Activated CD8-positive, alpha-beta memory T cell treated with anti-CD3 and anti-CD28 coated beads for 1 hour (primary cell): ENCODE measurements around the gene MOGAT3.

ENCODE experiments used
- DNase-seq, 2 donors: peaks; one replicate each; pipeline ENCODE4 v3.0.0-alpha.2; 2020; ENCODE audit warnings: low read depth in 1 of 2; ENCODE audit errors: extremely low read depth in 1 of 2

Gene MOGAT3

DNA sequence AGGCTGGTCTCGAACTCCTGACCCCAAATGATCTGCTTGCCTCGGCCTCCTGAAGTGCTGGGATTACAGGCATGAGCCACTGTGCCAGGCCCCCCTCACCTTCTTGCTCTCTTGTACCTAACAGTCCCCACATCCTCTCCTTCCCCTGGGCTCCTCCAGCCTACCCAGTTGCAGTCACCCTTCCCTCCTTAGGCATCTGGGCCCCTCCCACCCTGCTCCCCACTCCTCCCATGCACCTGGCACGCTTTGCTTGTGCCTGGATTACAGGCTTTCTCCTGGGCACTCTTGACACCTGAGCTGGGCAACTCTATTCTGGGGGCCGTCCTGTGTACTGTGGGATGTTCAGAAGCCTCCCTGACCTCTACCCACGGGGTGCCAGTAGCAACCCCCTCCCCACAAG is 33.8 kb upstream of the MOGAT3 start:
- no peak for DNase-seq

DNA sequence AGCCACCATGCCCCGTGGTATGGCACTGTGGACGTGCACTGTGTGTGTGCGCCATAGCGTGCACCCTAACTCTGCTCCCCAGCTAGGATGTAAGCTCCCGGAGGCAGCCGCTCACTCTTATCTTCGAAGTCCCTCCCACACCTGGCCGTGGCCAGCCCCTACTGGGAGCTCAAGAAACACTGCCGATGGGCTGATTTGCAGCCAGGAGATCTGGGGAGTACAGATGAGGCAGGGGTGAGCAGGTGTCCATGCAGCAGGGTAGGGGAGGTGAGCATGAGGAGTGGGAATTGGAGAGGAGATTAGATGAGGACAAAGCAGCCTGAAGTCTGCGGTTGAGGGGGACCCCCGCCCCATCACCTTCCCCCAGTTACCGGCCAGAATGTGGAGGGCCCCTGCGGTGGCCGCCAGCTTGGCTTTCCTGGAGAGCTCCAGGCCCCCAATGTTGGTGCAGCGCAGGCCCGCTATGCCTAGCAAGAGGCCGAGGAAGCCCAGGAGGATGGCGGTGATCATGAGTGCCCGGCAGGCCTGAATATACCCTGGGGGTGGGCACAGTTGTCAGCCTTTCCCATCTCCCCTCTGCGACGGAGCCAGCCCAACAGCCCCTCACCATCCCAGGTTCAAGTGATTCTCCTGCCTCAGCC is 33.2 kb upstream of the MOGAT3 start:
- DNase-seq, result no peak

DNA sequence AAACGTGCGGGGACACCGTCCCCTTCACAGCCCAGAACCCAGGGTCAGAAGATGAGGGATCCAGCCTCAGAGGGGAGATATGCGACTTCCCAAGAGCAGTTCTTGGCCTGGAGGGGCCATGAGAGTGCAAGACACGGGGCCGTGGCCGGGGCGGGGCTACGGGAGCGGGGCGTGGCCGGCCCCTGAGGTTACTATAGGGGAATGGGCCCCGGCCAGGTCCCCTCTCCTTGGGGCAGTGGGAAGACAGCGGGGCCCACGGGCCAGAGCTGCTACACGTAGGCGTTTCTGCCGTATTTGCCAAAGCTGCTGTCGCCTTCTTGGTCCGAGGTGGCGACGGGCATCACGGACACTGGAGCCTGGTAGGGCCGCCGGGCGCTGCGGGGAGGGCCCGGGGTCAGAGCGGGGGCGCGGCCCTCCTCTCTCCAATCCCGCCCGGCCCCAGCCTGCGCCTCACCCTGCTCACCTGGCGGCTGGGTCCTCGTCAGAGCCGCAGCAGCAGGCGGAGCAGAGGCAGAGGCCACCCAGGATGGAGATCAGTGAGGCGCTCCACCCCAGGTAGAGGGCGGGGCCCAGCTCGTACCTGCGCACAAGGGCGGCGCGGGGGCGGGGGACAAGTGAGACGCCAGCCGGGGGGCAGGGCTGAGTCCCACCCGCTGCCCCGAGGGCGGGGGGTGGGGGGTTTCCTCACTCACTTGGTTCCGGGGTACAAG is 31.5 kb upstream of the MOGAT3 start:
- no peak for DNase-seq

DNA sequence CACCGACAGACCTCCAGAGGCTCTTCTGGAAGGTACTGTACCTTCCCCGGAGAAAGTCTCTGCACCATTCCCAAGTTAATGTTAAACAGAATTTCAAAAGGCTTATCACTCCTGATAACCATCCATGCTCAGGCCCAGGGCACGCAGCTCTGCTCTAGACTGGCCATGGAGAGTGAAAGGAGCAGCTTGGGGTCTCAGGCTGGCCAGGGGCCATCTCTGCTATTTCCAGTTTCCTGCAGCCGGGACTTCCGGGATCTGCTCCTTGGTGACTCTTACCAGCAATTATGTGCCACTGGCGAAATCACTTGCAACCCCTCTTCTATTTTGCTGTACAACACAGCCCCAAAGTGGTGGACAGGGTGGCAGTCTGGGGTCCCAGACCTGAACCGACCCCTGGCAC is 30.8 kb upstream of the MOGAT3 start:
- DNase-seq, result no peak

DNA sequence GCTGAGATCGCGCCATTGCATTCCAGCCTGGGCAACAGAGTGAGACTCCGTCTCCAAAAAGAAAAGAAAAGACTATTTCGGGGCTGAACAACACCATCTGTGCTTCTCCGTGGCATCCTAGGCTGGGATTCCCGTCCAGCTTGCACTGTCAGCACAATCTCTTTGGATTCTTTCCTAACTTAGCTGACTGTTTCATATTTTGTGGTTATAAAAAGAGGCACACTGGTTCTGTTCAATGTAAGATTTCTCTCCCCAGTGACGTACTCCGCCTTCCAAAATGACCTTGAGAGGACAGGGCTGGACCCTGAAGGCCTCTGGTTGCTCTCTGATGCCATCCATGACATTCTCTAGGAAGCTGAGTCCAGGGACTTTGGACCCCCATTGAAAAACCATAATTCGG is 25.9 kb upstream of the MOGAT3 start:
- no peak for DNase-seq

DNA sequence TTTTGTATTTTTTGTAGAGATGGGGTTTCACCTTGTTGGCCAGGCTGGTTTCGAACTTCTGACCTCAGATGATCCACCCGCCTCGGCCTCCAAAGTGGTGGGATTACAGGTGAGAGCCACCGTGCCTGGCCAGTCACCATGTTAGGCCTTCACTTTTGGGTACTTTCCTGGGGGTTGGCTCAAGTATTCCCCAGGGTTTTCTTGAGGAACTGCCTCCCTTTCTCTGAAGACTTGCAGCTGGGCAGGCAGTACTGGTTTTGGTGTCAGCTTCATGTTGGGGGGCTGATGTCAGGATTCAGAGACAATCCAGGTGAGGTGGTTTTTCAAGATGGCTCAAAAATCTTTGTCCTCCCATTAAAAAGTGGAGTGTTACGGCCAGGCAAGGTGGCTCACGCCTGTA is 24.8 kb upstream of the MOGAT3 start:
- DNase-seq, result no peak

DNA sequence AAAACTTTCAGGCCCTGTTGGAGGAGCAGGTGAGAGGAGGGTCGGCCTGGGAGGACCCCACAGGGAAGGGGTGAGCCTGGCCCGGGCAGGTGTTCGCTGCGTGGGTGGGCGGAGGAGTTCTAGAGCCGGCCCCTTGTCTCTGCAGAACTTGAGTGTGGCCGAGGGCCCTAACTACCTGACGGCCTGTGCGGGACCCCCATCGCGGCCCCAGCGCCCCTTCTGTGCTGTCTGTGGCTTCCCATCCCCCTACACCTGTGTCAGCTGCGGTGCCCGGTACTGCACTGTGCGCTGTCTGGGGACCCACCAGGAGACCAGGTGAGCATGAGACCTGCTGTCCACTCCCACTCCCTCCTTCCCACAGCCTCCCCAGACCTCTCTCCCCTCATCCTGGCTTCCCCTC is 22.7 kb upstream of the MOGAT3 start:
- DNase-seq, result no peak

DNA sequence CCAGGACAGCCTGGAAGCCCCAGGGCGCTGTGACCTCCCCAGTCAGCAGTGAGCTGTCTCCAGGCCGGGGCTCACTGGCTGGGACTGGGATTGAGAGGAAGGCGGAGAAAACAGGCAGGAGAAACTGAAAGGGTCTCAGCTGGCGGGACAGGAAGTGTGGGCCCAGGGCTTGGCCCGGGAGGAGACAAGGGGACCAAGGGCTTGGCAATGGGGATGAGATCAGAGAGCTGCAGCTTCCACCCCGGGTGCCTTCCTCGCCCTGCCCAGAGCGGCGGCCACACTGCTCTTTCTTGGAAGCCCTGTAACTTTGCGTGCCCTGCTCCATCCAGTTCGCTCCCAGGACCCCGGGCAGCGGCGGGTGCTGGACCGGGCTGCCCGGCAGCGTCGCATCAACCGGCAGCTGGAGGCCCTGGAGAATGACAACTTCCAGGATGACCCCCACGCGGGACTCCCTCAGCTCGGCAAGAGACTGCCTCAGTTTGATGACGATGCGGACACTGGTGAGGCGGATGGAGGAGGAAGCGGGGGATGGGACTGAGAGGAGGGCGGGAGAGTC is 21.5 kb upstream of the MOGAT3 start:
- DNase-seq, result no peak

DNA sequence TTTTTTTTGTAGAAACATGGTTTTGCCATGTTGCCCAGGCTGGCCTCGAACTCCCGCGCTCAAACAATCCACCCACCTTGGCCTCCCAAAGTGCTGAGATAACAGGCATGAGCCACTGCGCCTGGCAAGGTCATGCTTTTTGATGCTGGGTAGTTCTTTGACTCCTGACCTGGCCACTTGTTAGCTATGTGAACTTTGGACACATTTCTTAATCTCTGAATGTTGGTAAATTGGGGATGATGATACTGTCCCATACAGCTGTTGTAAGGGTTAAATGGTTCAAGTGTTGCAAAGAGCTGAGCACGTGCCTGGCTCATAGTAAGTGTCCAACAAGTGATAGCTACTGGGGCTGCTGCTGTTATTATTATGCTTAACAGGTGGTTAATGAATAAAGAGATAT is 19.5 kb upstream of the MOGAT3 start:
- no peak for DNase-seq

DNA sequence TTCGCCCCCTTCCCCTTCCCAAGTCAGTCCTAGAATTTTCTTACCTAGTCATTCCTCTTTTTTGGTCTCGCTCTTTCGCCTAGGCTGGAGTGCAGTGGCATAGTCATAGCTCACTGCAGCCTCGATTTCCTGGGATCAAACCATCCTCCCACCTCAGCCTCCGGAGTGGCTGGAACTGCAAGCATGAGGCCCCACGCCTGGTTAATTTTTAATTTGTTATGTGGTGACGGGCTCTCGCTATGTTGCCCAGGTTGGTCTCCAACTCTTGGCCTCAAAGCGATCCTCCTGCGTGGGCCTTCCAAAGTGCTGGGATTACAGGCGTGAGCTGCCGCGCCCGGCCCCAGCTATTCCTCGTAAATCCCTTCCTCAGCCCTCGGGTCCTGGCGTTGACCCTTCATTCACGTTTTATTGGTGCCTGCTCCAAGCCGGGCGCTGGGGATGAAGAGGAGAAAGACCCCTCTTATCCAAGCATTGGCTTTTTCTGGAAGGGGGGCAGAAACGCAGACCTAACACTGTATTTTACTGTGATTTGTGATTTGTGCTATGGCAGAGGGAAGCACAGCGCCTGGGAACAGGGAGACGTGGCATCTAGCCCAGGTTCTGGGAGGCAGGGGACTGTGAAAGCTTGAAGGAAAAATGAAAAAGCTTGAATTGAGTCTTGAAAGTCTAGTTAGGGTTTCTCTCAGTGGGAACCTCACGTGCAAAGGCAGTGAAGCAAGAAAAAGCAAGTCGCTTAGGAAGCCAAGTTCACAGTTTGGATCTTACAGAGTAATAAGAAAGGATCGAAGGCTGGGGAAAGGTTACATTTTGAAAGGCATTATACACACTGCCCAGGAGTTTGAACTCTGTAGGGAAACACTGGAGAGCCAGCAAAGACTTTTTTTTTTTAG is 17.6 kb upstream of the MOGAT3 start:
- DNase-seq, result no peak

DNA sequence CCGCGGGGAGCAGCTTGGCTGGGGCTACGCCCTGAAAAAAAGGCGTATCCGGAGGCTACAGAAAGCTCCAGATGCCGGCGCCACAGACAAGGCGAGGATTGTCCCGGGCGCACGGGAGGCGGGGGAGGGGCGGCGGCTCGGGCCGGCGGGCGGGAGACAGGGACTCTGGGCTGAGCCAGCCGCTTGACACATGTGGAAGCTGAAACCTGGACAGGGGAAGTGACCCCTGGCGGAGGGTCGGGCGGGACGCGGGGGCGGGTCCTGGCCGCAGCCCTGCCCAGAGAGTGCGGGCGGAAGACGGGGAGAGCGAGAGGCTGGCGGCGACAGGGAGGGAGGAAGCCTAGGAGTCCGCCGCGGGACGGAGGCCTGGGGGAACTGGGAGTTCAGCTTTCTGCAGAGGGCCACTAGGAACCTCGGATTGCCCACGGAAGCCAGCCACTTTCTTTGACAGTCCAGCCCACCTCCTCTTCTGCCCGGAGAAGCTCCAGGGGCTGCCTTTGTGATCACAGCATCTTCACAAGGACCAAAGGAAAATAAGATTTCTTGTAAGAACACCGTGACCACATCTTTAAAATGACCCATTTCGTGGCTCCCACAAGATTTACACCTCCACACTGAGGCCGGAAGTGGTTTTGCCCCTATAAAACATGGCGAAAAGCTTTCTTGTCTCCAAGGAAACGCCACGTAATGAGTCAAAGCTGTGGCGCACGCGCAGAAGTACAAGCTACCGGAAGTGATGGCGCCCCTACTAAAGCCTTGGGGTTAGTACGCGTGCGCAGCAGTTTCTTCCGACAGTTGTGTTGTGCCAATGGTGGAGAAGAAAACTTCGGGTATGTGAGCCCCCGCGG is 16.8 kb upstream of the MOGAT3 start, which contains the start of the genes PLOD3 and ZNHIT1:
Gene PLOD3 (minus strand): TSS at position 194 of the 848 bp plus-strand sequence. CDS start 307 bp downstream, outside the sequence.
Gene ZNHIT1 (plus strand): TSS at position 778 of the 848 bp plus-strand sequence. CDS start 31 bp downstream, at position 809.
- peak; percentile 93 to 97 for DNase-seq

DNA sequence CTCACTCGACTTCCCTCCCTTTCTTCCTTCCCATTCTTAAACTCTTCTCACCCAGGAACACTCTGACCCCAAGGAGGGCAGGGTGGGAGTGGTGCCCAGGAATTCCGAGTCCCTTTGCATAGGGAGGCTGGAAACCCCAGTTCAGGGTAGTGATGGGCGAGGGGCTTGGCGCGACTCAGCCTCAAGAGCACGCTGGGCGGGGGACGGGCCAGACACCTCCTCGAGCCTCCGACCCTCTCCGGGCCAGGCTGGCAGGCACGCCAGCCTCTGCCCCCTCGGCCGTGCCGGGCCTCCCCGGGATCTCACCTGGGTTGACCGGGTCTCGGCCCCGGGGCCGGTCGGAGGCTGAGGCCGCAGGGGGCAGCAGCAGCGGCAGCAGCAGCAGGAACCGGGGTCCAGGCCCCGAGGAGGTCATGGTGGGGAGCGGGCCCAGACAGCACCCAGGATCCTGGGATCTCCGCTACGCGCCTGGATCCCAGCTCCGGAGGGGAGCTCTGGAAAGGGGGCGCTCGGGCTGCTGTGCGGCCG is 16.1 kb upstream of the MOGAT3 start:
- no peak for DNase-seq

DNA sequence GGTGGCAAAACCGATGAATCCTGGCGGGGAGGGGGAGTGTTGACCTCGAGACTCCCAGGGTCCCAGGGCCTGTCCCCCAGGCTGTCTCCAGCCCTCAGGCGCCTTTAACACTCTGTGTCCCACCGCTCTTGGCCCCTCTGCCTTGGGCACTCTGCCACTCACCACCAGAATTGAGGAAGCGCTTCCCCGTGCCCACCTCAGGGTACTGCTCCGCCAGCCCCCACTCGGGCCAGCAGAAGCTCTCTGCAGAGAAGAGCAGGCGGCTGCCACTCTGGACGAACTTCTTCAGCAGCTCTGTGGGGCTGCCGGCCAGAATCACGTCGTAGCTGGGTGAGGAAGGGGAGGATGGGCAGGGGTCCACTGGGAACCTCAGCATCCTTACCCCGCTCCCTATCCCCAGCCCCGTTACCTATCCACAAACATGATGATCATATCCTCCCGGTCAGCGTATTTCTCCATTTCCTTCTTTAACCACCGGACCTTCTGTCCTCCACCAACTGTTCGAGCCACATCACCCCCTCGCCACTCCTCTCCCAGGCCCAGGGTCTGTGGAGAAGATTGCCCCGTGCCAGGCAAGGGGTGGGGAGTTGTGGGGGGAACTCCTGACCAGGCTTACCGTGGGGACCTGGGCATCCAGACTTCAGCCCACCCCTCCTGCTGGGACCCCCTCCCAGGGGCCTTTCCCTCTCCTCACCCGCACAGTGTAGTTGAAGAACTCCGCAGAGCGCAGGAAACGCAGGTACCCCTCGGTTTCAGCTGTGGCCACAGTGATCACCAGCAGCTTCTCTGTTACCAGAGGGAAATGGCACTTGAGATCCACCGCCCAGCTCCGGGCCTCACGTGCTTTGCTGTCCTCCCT is 15.4 kb upstream of the MOGAT3 start:
- DNase-seq, result no peak

DNA sequence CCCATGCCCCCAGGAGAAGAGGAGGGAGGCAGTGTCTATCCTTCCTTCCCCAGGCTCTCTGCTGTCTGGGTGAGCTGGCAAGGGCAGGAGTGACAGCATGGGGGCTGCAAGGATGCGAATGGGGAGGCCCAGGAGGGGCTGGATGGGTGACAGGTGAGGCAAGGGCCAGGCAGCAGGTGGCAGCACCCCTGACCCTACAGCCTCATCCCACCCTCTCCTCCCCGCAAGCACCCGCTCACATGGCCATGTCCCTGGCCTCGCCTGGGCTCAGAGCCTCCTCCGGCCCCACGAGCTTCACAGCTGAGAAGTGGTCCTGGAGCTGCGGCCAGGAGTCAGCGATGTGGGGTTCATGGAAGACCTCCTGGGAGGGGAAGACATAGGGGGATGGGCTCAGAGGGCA is 11.2 kb upstream of the MOGAT3 start:
- no peak for DNase-seq

DNA sequence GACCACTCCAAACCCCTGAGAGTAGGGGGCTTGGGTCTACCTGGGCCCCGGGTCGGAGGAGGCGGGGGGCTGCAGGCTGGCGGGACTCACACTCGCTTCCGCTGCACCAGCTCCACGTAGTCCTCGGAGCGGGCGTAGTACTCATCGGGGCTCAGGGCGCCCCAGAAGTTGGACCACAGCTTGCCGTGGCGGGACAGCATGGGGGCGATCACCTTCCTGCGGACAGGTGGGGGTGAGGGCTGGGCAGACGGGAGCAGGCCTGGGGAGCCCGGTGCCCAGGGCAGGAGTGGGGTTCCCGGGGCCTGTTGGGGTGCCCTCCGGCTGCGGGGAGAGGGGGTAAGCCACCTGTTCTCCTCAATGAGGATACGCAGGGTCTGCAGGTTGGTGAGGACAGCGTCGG is 10.7 kb upstream of the MOGAT3 start:
- DNase-seq, result no peak

DNA sequence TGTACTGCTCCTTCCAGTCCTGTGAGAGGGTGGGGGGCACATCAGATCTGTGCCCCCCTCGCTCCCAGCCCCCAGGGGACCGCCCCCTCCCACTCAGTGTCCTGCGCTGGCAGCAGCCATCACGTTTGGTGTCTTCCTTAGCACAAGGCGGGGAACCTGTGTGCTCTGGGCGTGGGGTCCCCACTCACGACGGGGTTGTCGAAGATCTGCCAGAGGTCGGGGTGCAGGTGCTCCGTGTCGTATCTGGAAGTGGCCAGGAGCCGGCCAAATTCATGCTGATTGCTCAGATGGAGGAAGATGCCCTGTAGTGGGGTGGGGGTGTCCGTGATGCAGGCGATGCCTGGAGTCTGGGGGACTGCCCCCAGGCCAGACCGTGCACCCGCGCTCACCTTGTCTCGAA is 9.3 kb upstream of the MOGAT3 start:
- DNase-seq, result no peak

DNA sequence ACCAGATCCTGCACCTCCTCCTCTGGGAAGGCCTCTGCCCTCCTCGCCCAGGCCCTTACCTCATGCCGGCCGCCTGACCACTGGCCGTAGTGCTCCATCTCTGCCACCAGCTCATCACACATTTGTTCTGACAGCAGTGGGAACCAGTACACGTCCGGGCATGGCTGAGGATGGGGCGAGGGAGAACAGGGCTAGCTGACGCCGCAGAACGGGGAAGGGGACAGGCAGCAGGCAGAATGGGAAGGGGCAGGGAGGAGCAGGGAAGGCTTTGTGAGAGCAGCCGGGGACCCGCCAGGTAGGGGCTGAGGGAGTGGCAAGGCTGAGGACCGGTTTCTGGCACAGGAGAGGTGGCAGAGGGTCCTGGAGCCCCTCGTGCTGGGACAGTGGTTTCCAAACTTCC is 8.0 kb upstream of the MOGAT3 start:
- no peak for DNase-seq

DNA sequence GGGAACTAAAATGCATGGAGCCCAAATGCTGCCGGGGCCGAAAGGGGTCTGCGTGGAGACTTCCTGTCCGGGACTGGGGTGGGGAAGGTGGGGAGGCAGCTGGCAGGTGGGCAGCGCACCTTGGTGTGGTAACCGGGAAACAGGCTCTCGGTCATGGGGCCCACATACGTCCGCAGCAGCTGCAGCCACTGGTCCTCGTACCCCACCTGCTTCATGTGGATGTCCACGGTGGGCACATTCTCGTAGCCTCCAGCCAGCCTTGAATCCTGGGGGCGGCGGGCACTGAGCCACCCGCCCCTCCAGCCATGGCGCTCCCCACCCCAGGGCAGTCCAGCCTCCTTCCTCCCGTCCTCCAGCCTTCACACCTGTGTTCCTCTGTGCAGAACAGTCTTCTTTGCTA is 6.6 kb upstream of the MOGAT3 start:
- no peak for DNase-seq

DNA sequence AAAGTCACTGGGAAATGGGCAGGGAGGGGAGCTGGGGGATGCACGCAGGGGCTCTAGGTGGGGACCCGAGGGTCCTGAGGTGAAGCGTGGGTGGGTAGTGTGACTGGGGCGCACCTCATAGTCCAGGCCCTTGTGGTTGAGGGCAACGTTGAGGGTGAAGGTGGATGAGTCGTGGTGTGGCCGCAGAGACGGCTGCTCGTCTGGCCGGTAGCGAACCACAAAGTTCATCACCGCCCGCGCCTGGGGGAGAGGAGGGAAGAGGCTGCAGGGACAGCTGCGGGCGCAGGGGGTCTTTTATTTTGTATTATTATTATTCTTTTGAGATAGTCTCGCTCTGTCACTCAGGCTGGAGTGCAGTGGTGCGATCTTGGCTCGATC is 5.8 kb upstream of the MOGAT3 start:
- DNase-seq, result no peak
